Memory B cell (primary cell): Measurements from ENCODE around the gene USH1C.

Experiments used
- ATAC-seq: fragments of 150-1000 bp; cut with Tn5 transposase; 2 replicates; pipeline ENCODE4 v1.10.0; 2021; ENCODE audit warnings: low read depth, mild to moderate bottlenecking, moderate library complexity
- DNase-seq, 2 donors: peaks; one replicate each; pipeline ENCODE4 v3.0.0; 2022; ENCODE audit warnings: low spot score in 2 of 2
- H3K27ac Mint-ChIP-seq: one replicate; pipeline ENCODE4 v1.8.0; 2022; ENCODE audit warnings: mild to moderate bottlenecking, moderate library complexity, mixed read lengths
- H3K27me3 Mint-ChIP-seq: one replicate; pipeline ENCODE4 v1.8.0; 2022; ENCODE audit warnings: mixed read lengths
- H3K36me3 Mint-ChIP-seq: one replicate; pipeline ENCODE4 v1.8.0; 2022; ENCODE audit warnings: mild to moderate bottlenecking, mixed read lengths
- H3K4me1 Mint-ChIP-seq: one replicate; pipeline ENCODE4 v1.8.0; 2022; ENCODE audit warnings: mixed read lengths
- H3K4me3 Mint-ChIP-seq: one replicate; pipeline ENCODE4 v1.8.0; 2022; ENCODE audit warnings: mild to moderate bottlenecking, moderate library complexity, mixed read lengths
- H3K9me3 Mint-ChIP-seq: one replicate; pipeline ENCODE4 v1.8.0; 2022; ENCODE audit warnings: mixed read lengths

Gene USH1C

GRCh38 chr11:17560281-17561110, 16.3 kb upstream of the USH1C start:
- Mint-ChIP-seq H3K4me1 (no peaks in the 10 kb centered on the region), H3K36me3 (no peaks in the 10 kb centered on the region), H3K4me3 (no peak overlapping the region), H3K27me3 (peaks cover 11% of the 10 kb centered on the region), H3K9me3 (no peaks in the 10 kb centered on the region), H3K27ac (no peak overlapping the region)
- no peak for ATAC-seq
- DNase-seq = no peak

GRCh38 chr11:17559341-17560087, 15.3 kb upstream of the USH1C start:
- Mint-ChIP-seq H3K27me3 (peaks cover 15% of the 10 kb centered on the region), H3K36me3 (no peaks in the 10 kb centered on the region), H3K27ac (no peak overlapping the region), H3K9me3 (no peaks in the 10 kb centered on the region), H3K4me1 (no peaks in the 10 kb centered on the region), H3K4me3 (no peak overlapping the region)
- ATAC-seq = no peak
- no peak for DNase-seq

GRCh38 chr11:17558916-17559315, 14.7 kb upstream of the USH1C start:
- H3K27ac Mint-ChIP-seq = no peak overlapping the region
- peaks cover 15% of the 10 kb centered on the region for H3K27me3 Mint-ChIP-seq
- no peak overlapping the region for H3K4me3 Mint-ChIP-seq
- no peak for ATAC-seq
- H3K36me3 Mint-ChIP-seq = no peaks in the 10 kb centered on the region
- no peak for DNase-seq
- no peaks in the 10 kb centered on the region for H3K9me3 Mint-ChIP-seq
- no peaks in the 10 kb centered on the region for H3K4me1 Mint-ChIP-seq

- ATAC-seq = no peak
- DNase-seq = no peak
- Mint-ChIP-seq H3K9me3 (no peaks in the 10 kb centered on the region), H3K4me1 (no peaks in the 10 kb centered on the region), H3K27me3 (peaks cover 17% of the 10 kb centered on the region), H3K4me3 (no peak overlapping the region), H3K27ac (no peak overlapping the region), H3K36me3 (no peaks in the 10 kb centered on the region)
Measured at GRCh38 chr11:17558025-17558780, 14.0 kb upstream of the USH1C start.

- peaks cover 2% of the 10 kb centered on the region for H3K36me3 Mint-ChIP-seq
- H3K27me3 Mint-ChIP-seq = peaks cover 22% of the 10 kb centered on the region
- no peak overlapping the region for H3K27ac Mint-ChIP-seq
Measured at GRCh38 chr11:17556999-17557398, 12.8 kb upstream of the USH1C start.

GRCh38 chr11:17554487-17554886, 10.3 kb upstream of the USH1C start:
- Mint-ChIP-seq H3K27ac (no peak overlapping the region), H3K36me3 (peaks cover 2% of the 10 kb centered on the region), H3K4me1 (no peaks in the 10 kb centered on the region), H3K9me3 (no peaks in the 10 kb centered on the region), H3K27me3 (peaks cover 16% of the 10 kb centered on the region), H3K4me3 (no peak overlapping the region)
- ATAC-seq = no peak
- DNase-seq = no peak

More at GRCh38 chr11:17556999-17557398, 12.8 kb upstream of the USH1C start:
- DNase-seq = no peak
- H3K9me3 Mint-ChIP-seq = no peaks in the 10 kb centered on the region
- H3K4me1 Mint-ChIP-seq = no peaks in the 10 kb centered on the region
- ATAC-seq = no peak
- no peak overlapping the region for H3K4me3 Mint-ChIP-seq

- Mint-ChIP-seq H3K27me3 (peaks cover 17% of the 10 kb centered on the region), H3K4me3 (no peak overlapping the region), H3K36me3 (peaks cover 2% of the 10 kb centered on the region), H3K27ac (no peak overlapping the region), H3K9me3 (no peaks in the 10 kb centered on the region), H3K4me1 (no peaks in the 10 kb centered on the region)
- ATAC-seq = no peak
- no peak for DNase-seq
Measured at GRCh38 chr11:17553249-17553546, 9.0 kb upstream of the USH1C start.

GRCh38 chr11:17552392-17553248, 8.4 kb upstream of the USH1C start:
- peaks cover under 1% of the 10 kb centered on the region for H3K4me1 Mint-ChIP-seq
- peaks cover 20% of the 10 kb centered on the region for H3K27me3 Mint-ChIP-seq
- DNase-seq (no peak), ATAC-seq (no peak)
- H3K9me3 Mint-ChIP-seq = no peaks in the 10 kb centered on the region
- H3K27ac Mint-ChIP-seq = no peak overlapping the region
- no peak overlapping the region for H3K4me3 Mint-ChIP-seq
- peaks cover 2% of the 10 kb centered on the region for H3K36me3 Mint-ChIP-seq

- ATAC-seq (no peak), DNase-seq (no peak)
- Mint-ChIP-seq H3K36me3 (peaks cover 2% of the 10 kb centered on the region), H3K4me3 (no peak overlapping the region), H3K4me1 (peaks cover 5% of the 10 kb centered on the region), H3K9me3 (no peaks in the 10 kb centered on the region), H3K27me3 (peaks cover 22% of the 10 kb centered on the region), H3K27ac (no peak overlapping the region)
Measured at GRCh38 chr11:17552041-17552355, 7.8 kb upstream of the USH1C start.

- no peak overlapping the region for H3K27ac Mint-ChIP-seq
- H3K36me3 Mint-ChIP-seq = peaks cover 2% of the 10 kb centered on the region
Measured at GRCh38 chr11:17551347-17552040, 7.3 kb upstream of the USH1C start.

GRCh38 chr11:17550450-17551346, 6.5 kb upstream of the USH1C start:
- ATAC-seq = no peak

More at GRCh38 chr11:17551347-17552040, 7.3 kb upstream of the USH1C start:
- DNase-seq (no peak), ATAC-seq (no peak)
- no peak overlapping the region for H3K4me3 Mint-ChIP-seq
- H3K27me3 Mint-ChIP-seq = peaks cover 23% of the 10 kb centered on the region
- H3K4me1 Mint-ChIP-seq = peaks cover 5% of the 10 kb centered on the region
- no peaks in the 10 kb centered on the region for H3K9me3 Mint-ChIP-seq

GRCh38 chr11:17548444-17548843, 4.2 kb upstream of the USH1C start:
- peaks cover 30% of the 10 kb centered on the region for H3K27me3 Mint-ChIP-seq
- no peak overlapping the region for H3K4me3 Mint-ChIP-seq

More at GRCh38 chr11:17550450-17551346, 6.5 kb upstream of the USH1C start:
- H3K4me3 Mint-ChIP-seq = no peak overlapping the region
- DNase-seq = no peak
- peaks cover 5% of the 10 kb centered on the region for H3K4me1 Mint-ChIP-seq
- no peak overlapping the region for H3K27ac Mint-ChIP-seq
- no peaks in the 10 kb centered on the region for H3K9me3 Mint-ChIP-seq
- H3K36me3 Mint-ChIP-seq = peaks cover 2% of the 10 kb centered on the region
- H3K27me3 Mint-ChIP-seq = peaks cover 29% of the 10 kb centered on the region

More at GRCh38 chr11:17548444-17548843, 4.2 kb upstream of the USH1C start:
- no peak overlapping the region for H3K27ac Mint-ChIP-seq
- H3K9me3 Mint-ChIP-seq = no peaks in the 10 kb centered on the region
- H3K4me1 Mint-ChIP-seq = peaks cover 5% of the 10 kb centered on the region
- peaks cover 2% of the 10 kb centered on the region for H3K36me3 Mint-ChIP-seq
- DNase-seq = no peak
- no peak for ATAC-seq
